ENCODE results near the gene ASB18.

Gene ASB18

DNA sequence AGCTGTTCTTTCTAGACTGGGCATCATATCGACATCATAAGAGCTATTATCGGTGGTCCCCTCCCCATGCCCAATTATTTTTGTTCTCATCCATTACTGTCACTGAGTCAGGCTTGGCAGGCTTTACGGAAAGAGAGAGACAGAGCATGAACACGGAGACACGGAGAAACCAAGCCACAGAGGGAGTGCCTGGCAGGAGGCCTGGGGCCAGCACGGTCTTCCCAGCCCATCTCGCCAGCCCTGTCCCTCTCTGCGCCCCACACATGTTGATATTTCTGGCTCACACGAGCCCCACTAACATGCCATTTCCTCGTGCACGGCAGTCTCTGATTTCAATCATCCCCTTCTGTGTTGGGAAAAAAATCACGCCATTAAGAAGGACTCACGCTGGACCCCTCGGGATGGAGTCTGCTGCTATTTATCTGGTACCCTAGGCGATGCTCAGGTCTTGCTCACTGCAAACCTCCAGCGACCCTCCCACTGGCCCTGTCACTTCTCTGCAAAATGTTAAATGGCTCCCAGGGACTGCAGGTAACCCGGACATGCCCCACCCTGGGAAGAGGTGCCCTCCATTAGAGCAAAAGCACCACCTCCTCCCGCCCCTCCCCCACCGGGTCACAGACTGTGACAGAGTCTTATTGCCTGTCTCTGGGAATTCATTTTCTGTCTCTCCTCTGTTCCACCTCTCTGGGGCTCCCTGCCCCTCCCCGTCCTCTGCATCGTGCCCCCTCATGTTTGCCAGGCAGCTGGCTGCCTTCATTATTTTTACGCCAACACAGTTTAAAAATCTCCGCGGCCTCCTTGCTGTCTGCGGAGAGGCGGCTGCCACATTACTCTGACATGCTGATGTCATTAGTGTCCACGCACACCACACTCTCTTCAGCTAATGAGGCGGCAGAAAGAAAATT is 55.9 kb downstream of the ASB18 start:
- Histone ChIP-seq H3K27ac (ENCODE audit: low read depth, low read length) (no peak overlapping the region), H3K36me3 (ENCODE audit: control insufficient read depth, low read length) (no peaks in the 10 kb centered on the region), H3K9me2 (replicated peaks; ENCODE audit: control insufficient read depth, low read length) (no peaks in the 10 kb centered on the region), H3K79me2 (ENCODE audit: control insufficient read depth, low read length) (no peaks in the 10 kb centered on the region), H3K4me3 (ENCODE audit: low read length) (no peak overlapping the region), H4K20me1 (ENCODE audit: control insufficient read depth, insufficient read depth, low read depth, low read length) (no peaks in the 10 kb centered on the region), H3K4me2 (ENCODE audit: low read length) (no peak overlapping the region), H3K4me1 (ENCODE audit: control insufficient read depth, low read length) (no peaks in the 10 kb centered on the region), H3F3A (ENCODE audit: control insufficient read depth, insufficient read depth) (no peaks in the 10 kb centered on the region), H3K9me3 (ENCODE audit: control insufficient read depth, insufficient read depth, low read length) (no peaks in the 10 kb centered on the region), H3K27me3 (ENCODE audit: control insufficient read depth, low read length) (no peaks in the 10 kb centered on the region)
- TF ChIP-seq EZH2phosphoT487 (IDR thresholded peaks at IDR 0.05; ENCODE audit: borderline replicate concordance, low read length), result no peak
- TF ChIP-seq, protein P1, sequence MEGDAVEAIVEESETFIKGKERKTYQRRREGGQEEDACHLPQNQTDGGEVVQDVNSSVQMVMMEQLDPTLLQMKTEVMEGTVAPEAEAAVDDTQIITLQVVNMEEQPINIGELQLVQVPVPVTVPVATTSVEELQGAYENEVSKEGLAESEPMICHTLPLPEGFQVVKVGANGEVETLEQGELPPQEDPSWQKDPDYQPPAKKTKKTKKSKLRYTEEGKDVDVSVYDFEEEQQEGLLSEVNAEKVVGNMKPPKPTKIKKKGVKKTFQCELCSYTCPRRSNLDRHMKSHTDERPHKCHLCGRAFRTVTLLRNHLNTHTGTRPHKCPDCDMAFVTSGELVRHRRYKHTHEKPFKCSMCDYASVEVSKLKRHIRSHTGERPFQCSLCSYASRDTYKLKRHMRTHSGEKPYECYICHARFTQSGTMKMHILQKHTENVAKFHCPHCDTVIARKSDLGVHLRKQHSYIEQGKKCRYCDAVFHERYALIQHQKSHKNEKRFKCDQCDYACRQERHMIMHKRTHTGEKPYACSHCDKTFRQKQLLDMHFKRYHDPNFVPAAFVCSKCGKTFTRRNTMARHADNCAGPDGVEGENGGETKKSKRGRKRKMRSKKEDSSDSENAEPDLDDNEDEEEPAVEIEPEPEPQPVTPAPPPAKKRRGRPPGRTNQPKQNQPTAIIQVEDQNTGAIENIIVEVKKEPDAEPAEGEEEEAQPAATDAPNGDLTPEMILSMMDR (IDR thresholded peaks at IDR 0.05; ENCODE audit: low read depth, low read length, poor library complexity, severe bottlenecking), result no peak

DNA sequence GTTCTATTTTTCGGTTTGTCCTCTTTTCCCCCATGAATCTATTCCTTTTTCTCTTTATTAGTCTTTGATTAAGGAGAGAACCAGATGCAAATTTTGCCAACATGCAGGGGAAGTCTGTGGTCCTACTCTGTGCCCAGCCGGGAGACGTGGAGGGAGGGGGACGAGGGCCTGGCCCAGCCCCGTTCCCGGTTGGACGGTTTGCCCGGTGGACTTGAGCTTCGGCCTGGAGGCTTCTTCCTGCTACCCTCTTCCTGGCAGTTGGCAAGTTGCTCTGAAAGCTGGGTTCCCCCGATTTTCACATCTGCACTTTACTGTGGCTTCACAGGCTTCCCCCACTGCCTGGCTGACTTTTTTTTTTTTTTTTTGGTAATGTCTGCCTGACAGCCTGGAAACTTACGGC is 56.7 kb downstream of the ASB18 start:
- no peaks in the 10 kb centered on the region for H3K27me3 ChIP-seq (ENCODE audit: control insufficient read depth, low read length)
- H3K36me3 ChIP-seq (ENCODE audit: control insufficient read depth, low read length), result no peaks in the 10 kb centered on the region
- TF ChIP-seq, protein P1 (IDR thresholded peaks at IDR 0.05; ENCODE audit: low read depth, low read length, poor library complexity, severe bottlenecking), result no peak
- TF ChIP-seq EZH2phosphoT487 (IDR thresholded peaks at IDR 0.05; ENCODE audit: borderline replicate concordance, low read length), result no peak
- no peaks in the 10 kb centered on the region for H3K4me1 ChIP-seq (ENCODE audit: control insufficient read depth, low read length)
- H4K20me1 ChIP-seq (ENCODE audit: control insufficient read depth, insufficient read depth, low read depth, low read length), result no peaks in the 10 kb centered on the region
- no peaks in the 10 kb centered on the region for H3K79me2 ChIP-seq (ENCODE audit: control insufficient read depth, low read length)
- H3K9me2 ChIP-seq (replicated peaks; ENCODE audit: control insufficient read depth, low read length), result no peaks in the 10 kb centered on the region
- H3F3A ChIP-seq (ENCODE audit: control insufficient read depth, insufficient read depth), result no peaks in the 10 kb centered on the region
- H3K4me2 ChIP-seq (ENCODE audit: low read length), result no peak overlapping the region
- H3K9me3 ChIP-seq (ENCODE audit: control insufficient read depth, insufficient read depth, low read length), result no peaks in the 10 kb centered on the region
- no peak overlapping the region for H3K4me3 ChIP-seq (ENCODE audit: low read length)
- H3K27ac ChIP-seq (ENCODE audit: low read depth, low read length), result no peak overlapping the region

DNA sequence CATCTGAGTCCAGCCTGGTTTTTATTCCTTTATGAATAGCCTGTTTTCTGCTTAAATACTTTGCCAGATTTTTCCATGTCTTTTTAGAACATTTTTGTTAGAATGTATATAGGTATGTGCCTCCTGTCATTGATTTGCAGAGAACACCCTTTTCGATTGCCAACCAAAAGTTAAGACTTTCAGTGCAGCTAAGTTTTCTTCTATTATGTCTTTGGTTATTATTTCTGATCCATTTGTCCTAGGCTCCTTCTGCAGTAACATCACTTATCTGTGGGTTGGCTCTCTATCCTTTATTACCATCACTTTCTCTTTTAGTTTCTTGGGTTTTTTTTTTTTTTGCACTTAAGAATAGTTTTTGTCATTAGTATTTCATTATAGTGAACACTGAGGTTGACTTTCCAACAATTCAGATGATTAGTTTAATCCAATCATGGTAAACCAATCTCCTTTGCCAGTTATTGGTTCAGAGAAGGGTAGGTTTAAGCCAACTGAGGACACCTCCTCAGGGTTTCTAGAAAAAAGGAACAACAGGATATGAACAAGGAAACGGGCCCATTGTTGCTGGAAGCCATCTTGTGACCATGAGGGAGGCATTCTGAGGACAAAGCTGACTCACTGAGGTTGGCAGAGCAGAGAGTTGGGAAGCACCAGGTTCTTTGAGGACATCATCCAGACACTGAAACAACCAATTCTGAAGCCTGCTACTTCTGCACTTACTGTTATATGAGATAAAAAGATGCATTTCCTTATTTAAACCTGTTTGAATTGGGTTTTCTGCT is 58.1 kb downstream of the ASB18 start:
- H3K27me3 ChIP-seq (ENCODE audit: control insufficient read depth, low read length), result no peaks in the 10 kb centered on the region
- no peaks in the 10 kb centered on the region for H3K9me2 ChIP-seq (replicated peaks; ENCODE audit: control insufficient read depth, low read length)
- no peaks in the 10 kb centered on the region for H3K9me3 ChIP-seq (ENCODE audit: control insufficient read depth, insufficient read depth, low read length)
- H3K4me3 ChIP-seq (ENCODE audit: low read length), result no peak overlapping the region
- no peak overlapping the region for H3K4me2 ChIP-seq (ENCODE audit: low read length)
- no peaks in the 10 kb centered on the region for H3K79me2 ChIP-seq (ENCODE audit: control insufficient read depth, low read length)
- H3K36me3 ChIP-seq (ENCODE audit: control insufficient read depth, low read length), result no peaks in the 10 kb centered on the region
- no peaks in the 10 kb centered on the region for H3F3A ChIP-seq (ENCODE audit: control insufficient read depth, insufficient read depth)
- TF ChIP-seq EZH2phosphoT487 (IDR thresholded peaks at IDR 0.05; ENCODE audit: borderline replicate concordance, low read length), result no peak
- TF ChIP-seq, protein P1 (IDR thresholded peaks at IDR 0.05; ENCODE audit: low read depth, low read length, poor library complexity, severe bottlenecking), result no peak
- no peaks in the 10 kb centered on the region for H3K4me1 ChIP-seq (ENCODE audit: control insufficient read depth, low read length)
- no peak overlapping the region for H3K27ac ChIP-seq (ENCODE audit: low read depth, low read length)
- no peaks in the 10 kb centered on the region for H4K20me1 ChIP-seq (ENCODE audit: control insufficient read depth, insufficient read depth, low read depth, low read length)
